ENCODE measurements around the gene OR4C15.

OR4C15 gene

DNA sequence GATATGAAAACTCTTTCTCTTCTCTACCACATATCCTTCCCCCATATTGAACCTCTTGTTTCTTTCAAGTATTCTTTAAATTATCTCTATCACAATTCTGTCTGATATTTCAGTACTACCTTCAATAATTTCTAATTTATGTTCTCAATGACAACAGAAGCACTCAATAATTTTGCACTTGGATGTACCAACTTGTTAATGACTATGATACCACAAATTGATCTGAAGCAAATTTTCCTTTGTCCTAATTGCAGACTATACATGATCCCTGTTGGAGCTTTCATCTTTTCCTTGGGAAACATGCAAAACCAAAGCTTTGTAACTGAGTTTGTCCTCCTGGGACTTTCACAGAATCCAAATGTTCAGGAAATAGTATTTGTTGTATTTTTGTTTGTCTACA, at the start of gene OR4C15:
OR4C15 (plus strand) TSS at position 301 of the 400 bp plus-strand sequence; CDS start at position 301, 0 bp downstream.
- DNase-seq, result no peak

DNA sequence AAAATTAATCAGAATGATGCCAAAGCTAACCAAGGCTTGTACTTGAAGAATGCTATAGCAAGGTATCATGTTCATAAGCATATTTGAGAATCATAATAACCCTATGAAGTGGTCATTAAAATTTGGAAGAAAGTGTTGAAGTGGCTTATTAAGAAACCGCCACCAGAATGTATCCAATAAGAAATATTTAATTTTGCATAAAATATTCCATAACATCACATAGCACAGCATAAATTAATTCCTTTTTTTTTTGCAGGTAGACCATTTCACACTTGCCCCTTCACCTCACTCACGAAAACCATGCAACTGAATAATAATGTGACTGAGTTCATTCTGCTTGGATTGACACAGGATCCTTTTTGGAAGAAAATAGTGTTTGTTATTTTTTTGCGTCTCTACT, 17.6 kb downstream of the OR4C15 start, which contains the start of gene OR4C16:
OR4C16 (plus strand) TSS at position 301 of the 400 bp plus-strand sequence; CDS start at position 301, 0 bp downstream.
- no peak for DNase-seq

DNA sequence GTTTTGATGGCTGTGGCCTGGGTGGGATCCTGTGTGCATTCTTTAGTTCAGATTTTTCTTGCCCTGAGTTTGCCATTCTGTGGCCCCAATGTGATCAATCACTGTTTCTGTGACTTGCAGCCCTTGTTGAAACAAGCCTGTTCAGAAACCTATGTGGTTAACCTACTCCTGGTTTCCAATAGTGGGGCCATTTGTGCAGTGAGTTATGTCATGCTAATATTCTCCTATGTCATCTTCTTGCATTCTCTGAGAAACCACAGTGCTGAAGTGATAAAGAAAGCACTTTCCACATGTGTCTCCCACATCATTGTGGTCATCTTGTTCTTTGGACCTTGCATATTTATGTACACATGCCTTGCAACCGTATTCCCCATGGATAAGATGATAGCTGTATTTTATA, 18.3 kb downstream of the OR4C15 start:
- no peak for DNase-seq
